Tibial artery (tissue), 4 donors: ENCODE results near the gene EIF5B.

Source experiments
- DNase-seq, 2 donors: peaks; one replicate each; pipeline ENCODE4 v3.0.0-alpha.2; 2019
- H3K27ac ChIP-seq, 2 donors: fragments of 200-600 bp; sonication (generic) in 1 of 2; 1 replicate in 1 of 2; 2 replicates in 1 of 2; pipeline ENCODE4 v1.5.1; 2018 to 2019; ENCODE audit warnings: mild to moderate bottlenecking in 1 of 2
- H3K27me3 ChIP-seq, 2 donors: fragments of 200-600 bp; sonication (generic) in 1 of 2; one replicate each; pipeline versions ENCODE4 v1.5.1 to v1.6.0; 2016 to 2019
- H3K36me3 ChIP-seq, 3 donors: fragments of 200-600 bp; sonication (generic) in 2 of 3; one replicate each; pipeline ENCODE4 v1.5.1; 2016 to 2019; ENCODE audit warnings: mild to moderate bottlenecking in 2 of 3
- H3K4me1 ChIP-seq, 4 donors: fragments of 200-600 bp; sonication (generic) in 2 of 4; 1 replicate in 3 of 4; 2 replicates in 1 of 4; pipeline ENCODE4 v1.5.1; 2016 to 2019
- H3K4me3 ChIP-seq, 2 donors: fragments of 200-600 bp; sonication (generic) in 1 of 2; 1 replicate in 1 of 2; 2 replicates in 1 of 2; pipeline ENCODE4 v1.5.1; 2018 to 2019; ENCODE audit warnings: mild to moderate bottlenecking in 2 of 2
- H3K9me3 ChIP-seq, 3 donors: fragments of 200-600 bp; sonication (generic) in 1 of 3; one replicate each; pipeline ENCODE4 v1.5.1; 2016 to 2019
- intact Hi-C: fragments of 100-400 bp; cut with DNase I; formaldehyde crosslinking; loops from one replicate; pipeline ENCODE4 v1.15.0; 2023; ENCODE audit warnings: low total_unique reads
- TF ChIP-seq, protein P1 (sequence below), 2 experiments: fragments of 200-600 bp in 1 of 2; fragments of 450-650 bp in 1 of 2; IDR thresholded peaks; one replicate each; pipeline ENCODE4 v1.5.1; 2017 to 2019; ENCODE audit warnings: antibody characterized with exemption in 2 of 2, mild to moderate bottlenecking in 1 of 2, moderate library complexity in 1 of 2

The EIF5B gene

DNA sequence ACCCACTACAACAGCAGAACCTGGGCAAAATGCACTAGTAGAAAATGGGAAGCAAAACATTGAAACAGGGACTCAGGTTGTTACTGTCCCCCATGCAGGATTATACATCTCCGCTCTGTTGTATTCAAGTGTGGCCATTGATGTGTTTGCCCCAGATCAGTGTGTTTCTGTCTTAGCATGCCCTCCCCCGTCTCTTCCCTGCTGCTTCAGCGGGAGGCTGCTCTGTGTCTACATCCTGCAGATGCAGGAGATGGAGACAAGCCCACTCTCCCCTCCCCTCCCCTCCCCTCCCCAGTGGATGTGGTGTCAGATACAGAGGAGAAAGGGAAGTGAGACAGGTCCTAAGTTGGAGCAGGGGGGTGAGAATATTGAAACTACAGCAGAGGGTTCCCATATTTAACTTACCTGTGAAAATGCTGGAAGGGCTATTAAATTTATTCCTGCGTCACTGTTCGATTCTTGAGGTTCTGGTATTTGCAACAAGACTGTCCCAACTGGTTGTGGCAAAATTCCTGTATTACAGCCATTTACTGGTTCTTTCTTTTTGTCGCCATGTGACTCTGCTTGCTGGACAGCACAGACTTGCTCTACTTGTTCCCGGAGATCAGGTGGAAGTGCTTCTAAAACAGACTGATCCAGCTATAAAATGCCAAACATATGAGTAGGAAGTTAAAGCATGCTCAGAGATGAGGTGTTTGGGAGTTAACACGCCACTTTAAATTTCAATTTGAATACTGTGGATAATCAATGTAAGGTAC is 67.0 kb downstream of the EIF5B start:
- H3K9me3 ChIP-seq: no peaks in the 10 kb centered on the region
- H3K27me3 ChIP-seq: no peaks in the 10 kb centered on the region
- TF ChIP-seq, protein P1, sequence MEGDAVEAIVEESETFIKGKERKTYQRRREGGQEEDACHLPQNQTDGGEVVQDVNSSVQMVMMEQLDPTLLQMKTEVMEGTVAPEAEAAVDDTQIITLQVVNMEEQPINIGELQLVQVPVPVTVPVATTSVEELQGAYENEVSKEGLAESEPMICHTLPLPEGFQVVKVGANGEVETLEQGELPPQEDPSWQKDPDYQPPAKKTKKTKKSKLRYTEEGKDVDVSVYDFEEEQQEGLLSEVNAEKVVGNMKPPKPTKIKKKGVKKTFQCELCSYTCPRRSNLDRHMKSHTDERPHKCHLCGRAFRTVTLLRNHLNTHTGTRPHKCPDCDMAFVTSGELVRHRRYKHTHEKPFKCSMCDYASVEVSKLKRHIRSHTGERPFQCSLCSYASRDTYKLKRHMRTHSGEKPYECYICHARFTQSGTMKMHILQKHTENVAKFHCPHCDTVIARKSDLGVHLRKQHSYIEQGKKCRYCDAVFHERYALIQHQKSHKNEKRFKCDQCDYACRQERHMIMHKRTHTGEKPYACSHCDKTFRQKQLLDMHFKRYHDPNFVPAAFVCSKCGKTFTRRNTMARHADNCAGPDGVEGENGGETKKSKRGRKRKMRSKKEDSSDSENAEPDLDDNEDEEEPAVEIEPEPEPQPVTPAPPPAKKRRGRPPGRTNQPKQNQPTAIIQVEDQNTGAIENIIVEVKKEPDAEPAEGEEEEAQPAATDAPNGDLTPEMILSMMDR (IDR thresholded peaks at IDR 0.05): no peak
- peaks cover 57 to 81% (median 76%) of the 10 kb centered on the region in 3 donors for H3K36me3 ChIP-seq
- no peak for DNase-seq
- H3K4me1 ChIP-seq: no peaks in the 10 kb centered on the region
- no peak overlapping the region for H3K27ac ChIP-seq
- no peak overlapping the region for H3K4me3 ChIP-seq
- intact Hi-C loops: loop anchor here (5.0 kb wide), 1 partner anchor 37 kb away; no protein-coding TSS in a partner anchor

DNA sequence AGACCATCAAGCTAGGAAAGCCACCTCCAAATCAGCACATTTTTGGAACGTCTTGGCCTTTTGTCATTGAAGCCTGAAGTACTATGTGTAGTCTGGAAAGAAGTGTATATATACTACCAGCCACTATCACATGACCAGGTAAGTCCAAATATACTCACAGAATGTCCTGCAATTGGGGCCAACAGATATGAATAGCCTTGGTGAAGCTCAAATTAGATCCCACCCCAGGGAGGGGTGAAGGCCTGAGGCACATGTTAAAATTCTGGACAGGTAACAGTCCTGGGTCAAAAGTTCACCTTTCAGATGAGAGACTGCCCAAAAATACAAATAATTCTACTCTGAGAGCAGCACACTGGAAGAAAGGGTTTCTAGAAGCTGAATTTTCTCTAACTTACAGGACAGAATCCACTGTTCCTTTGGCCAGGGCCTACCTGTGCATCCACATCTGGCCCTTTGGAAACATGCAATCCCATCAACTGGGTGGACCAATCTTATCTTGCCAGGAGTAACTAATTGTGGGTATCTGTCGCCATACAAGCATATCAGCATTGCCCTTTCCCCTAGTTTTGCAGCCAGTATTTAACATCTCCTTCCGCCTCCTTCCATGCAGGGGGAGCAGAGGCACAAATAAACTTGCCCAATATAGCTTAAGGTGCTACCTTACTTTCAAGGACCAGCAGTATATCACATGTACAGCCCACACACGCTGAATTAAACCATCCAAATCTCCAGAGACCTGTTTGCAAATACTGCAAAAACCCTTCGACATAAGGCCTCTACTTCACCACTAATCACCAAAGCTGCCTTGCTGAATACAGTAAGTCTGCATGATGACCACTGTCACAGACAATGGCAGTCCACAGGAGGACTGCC is 67.8 kb downstream of the EIF5B start:
- Histone ChIP-seq H3K27ac (no peak overlapping the region), H3K27me3 (no peaks in the 10 kb centered on the region), H3K4me1 (no peaks in the 10 kb centered on the region), H3K9me3 (no peaks in the 10 kb centered on the region), H3K4me3 (no peak overlapping the region), H3K36me3 (peaks cover 53 to 80% (median 76%) of the 10 kb centered on the region in 3 donors)
- TF ChIP-seq, protein P1 (IDR thresholded peaks at IDR 0.05): no peak
- intact Hi-C loops: loop anchor here (5.0 kb wide), 1 partner anchor 38 kb away; no protein-coding TSS in a partner anchor
- no peak for DNase-seq

DNA sequence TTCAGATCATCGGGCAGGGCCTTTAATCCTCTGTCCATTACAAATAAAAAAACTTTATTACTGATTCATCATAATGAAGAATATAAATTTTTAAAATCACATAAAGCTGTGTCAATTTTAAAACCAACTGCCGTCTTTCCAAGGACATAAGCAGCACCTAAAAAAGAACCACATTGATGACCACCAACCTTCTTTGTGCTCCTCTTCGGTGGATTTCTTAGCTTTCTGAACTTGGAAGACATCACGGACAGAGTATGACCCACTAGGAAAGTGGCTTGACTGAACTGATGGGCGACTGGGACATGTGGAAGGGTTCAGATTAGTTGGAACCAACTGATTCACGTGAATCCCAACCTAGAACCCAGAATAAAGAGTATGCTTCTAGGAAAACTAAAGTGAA is 68.9 kb downstream of the EIF5B start:
- Histone ChIP-seq H3K27ac (no peak overlapping the region), H3K36me3 (peaks cover 49 to 80% (median 77%) of the 10 kb centered on the region in 3 donors), H3K4me1 (no peaks in the 10 kb centered on the region), H3K9me3 (no peaks in the 10 kb centered on the region), H3K27me3 (no peaks in the 10 kb centered on the region), H3K4me3 (no peak overlapping the region)
- DNase-seq: no peak
- intact Hi-C loops: no loop called here
- TF ChIP-seq, protein P1 (IDR thresholded peaks at IDR 0.05): no peak

GRCh38 chr2:99410276-99410675 is 73.1 kb downstream of the EIF5B start:
- H3K27ac ChIP-seq: no peak overlapping the region
- no peaks in the 10 kb centered on the region for H3K4me1 ChIP-seq
- no peaks in the 10 kb centered on the region for H3K27me3 ChIP-seq
- H3K36me3 ChIP-seq: peaks cover 28 to 69% (median 55%) of the 10 kb centered on the region in 3 donors
- no peak overlapping the region for H3K4me3 ChIP-seq
- DNase-seq: no peak
- intact Hi-C loops: no loop called here
- H3K9me3 ChIP-seq: no peaks in the 10 kb centered on the region
- TF ChIP-seq, protein P1 (IDR thresholded peaks at IDR 0.05): no peak

GRCh38 chr2:99414566-99414965 is 77.4 kb downstream of the EIF5B start:
- H3K4me1 ChIP-seq: no peaks in the 10 kb centered on the region
- peaks cover 34 to 78% (median 63%) of the 10 kb centered on the region in 3 donors for H3K36me3 ChIP-seq
- no peak overlapping the region for H3K4me3 ChIP-seq
- no peaks in the 10 kb centered on the region for H3K27me3 ChIP-seq
- intact Hi-C loops: no loop called here
- H3K9me3 ChIP-seq: no peaks in the 10 kb centered on the region
- no peak for DNase-seq
- TF ChIP-seq, protein P1 (IDR thresholded peaks at IDR 0.05): no peak
- no peak overlapping the region for H3K27ac ChIP-seq
